ENCODE results near the gene MYH11.
A peak's percentile ranks its signal among the peaks of the same experiment; 100 is the strongest.

MYH11 gene

DNA sequence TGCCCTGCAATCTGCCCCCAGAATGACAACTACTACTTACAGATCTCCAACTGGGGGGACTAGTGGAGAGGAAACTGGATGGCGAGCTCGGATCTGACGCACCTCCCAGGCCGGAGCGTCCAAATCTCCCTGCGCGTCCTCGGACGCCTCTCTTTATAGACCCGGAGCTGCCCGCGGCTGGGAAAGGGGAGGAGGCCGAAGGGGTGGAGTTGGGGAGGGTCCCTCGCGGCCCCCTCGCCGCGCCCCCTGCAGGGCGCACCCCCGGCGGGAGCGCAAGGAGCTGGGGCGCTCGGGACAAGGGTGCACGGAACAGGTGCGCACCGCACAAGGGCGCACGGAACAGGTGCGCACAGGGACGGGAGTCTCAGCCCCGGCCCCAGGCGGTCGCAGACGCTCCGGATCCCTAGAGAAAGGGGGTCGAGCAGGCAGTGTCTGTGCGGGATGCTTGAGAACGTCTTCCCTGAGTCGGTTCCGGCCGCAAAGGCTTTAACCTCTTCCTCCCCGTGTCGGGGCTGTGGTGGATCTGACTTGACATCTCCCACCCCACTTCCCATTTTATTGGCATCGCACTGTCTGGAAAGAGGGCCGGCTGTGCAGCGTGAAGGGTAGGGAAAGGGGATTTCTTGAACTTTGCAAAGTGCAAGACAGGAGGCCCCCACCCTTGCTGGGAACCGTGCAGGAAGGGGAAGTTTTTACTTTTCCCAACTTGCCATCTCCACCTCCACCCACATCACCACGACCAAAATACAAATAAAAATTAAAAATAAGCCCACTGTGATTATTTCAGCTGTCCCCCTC, at the start of gene MYH11:
Gene MYH11 (minus strand): TSS at position 128 of the 798 bp plus-strand sequence. CDS start 18,776 bp downstream, outside the sequence.
- no peak for DNase-seq

DNA sequence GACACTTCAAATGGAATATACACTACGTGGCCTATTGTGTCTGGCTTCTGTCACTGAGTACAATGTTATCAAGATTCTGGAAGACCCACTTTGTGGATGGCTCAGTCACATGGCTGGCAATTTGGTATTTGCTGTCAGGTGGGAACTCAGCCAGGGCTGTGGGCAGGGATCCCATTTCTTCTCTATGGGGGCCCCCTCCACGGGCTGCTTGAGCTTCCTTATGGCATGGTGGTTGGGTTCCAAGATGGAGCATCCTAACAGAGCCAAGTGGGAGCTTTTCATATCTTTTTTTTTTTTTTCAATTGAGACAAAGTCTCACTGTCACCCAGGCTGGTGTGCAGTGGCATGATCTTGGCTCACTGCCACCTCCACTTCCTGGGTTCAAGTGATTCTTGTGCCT, 49.6 kb upstream of the MYH11 start:
- no peak for DNase-seq

DNA sequence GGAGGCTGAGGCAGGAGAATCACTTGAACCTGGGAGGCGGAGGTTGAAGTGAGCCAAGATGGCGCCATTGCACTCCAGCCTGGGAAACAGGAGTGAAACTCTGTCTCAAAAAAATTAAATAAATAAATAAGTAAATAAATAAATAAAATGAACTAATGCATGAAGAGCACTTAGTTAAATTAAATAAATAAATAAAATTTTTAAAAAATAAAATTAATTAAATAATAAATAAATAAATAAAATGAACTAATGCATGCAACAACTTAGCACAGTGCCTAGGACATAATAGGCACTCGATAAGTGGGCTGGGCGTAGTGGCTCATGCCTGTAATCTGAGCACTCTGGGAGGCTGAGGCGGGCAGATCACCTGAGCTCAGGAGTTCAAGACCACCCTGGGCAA, 47.1 kb upstream of the MYH11 start:
- DNase-seq = no peak

DNA sequence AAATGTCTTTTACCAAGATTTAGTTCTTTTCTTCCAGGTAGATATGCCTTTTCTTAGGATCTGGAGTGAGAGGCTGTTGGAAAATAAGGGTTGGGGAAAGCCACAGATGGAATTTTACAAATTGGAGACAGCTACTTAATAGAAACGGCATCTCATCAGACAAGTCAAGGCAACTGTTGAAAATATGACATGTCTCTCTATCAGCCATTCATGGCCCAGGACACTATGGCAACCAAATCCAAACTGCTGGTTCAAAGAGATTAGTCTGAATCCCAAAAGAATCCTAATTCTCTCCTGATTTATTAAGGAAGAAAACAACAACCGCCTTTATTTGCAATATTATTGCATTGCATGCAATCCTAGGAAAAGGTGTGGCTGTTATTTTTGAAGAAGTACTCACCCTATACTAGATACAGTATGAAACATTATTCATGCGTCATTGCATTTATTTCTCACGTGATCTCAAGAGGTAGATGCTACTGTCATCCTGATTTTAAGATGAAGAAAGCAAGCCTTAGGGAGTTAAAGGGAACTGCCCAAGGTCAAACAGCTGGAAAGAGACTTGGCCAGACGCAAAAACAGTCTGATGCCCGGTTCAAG, 44.2 kb upstream of the MYH11 start:
- no peak for DNase-seq

DNA sequence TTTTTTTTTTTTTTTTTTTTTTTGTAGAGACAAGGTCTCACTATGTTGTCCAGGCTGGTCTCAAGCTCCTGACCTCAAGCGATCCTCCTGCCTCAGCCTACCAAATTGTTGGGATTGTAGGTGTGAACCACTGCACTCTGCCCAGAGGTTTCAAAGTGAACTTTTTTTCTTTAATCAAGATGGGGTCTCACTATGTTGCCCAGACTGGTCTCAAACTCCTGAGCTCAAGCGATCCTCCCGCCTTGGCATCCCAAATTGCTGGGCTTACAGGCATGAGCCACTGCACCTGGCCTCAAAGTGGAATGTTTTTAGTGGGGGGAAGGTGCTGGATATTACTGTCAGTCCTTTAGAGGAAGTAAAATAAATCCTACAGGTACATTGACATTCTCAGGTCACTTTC, 43.5 kb upstream of the MYH11 start:
- no peak for DNase-seq

DNA sequence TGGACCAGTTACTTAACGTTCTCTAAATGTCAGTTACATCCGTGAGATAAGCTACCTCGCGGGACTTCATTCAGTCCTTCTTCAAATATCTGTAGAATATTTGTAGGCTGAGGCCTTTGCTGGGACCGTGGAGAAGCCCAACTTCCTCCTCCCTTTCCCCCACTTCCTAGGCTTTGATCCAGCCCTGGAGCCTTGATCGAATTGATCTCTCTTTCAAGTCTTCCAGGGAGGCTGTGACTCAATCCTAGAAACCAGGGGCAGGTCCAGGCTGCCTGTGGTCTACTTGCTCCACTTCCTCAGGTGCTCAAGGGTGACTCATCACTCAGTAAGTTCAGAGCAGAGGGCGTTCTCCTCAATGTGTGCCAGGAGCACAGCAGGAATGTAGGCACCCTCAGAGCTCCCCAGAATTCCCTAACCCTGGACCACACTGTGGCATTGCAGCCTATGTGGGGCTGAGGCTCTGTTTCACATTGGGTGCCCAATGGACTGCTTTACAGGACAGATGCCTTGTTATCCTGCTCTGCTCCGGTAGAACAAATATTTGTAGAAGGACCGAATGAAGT, 42.8 kb upstream of the MYH11 start:
- no peak for DNase-seq

DNA sequence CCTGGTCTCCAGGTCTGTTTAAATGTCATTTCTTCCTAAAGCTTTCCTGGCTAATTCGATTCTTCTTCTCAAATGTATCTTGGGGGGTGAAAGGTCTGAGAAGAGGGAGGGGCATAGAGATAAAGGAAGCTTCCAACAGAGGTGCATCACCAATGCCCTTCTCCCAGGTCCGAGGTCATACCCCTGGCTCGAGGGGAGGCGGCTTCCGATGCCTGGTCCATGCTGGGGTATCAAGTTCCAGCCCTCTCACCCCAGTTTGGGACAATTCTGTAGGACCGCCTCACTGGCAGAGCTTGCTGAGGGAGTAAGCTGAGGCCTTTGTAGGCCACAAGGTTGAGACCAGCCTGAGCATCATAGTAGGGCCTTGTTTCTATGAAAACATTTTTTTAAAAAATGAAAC, 41.8 kb upstream of the MYH11 start:
- no peak for DNase-seq

DNA sequence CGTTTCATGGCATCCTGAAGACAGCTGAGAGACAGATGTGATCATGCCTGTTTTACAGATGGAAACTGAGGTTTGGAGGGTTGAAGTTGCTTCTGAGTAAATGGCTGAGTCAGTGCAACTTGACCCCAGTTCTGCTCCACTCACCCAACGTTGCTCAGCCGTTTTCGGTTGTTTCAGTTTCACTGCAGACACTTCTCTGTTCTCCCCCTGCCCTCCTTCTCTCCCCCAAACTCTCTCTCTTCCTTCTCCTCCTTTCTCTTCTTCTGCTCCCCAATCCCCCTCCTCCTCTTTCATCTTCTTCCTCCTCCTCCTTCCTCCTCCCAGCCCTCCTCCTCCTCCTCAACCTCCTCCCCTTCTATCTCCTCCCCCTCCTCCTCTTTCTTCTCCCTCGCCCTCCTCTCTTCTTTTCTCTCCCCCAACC, 41.0 kb upstream of the MYH11 start:
- DNase-seq = no peak

DNA sequence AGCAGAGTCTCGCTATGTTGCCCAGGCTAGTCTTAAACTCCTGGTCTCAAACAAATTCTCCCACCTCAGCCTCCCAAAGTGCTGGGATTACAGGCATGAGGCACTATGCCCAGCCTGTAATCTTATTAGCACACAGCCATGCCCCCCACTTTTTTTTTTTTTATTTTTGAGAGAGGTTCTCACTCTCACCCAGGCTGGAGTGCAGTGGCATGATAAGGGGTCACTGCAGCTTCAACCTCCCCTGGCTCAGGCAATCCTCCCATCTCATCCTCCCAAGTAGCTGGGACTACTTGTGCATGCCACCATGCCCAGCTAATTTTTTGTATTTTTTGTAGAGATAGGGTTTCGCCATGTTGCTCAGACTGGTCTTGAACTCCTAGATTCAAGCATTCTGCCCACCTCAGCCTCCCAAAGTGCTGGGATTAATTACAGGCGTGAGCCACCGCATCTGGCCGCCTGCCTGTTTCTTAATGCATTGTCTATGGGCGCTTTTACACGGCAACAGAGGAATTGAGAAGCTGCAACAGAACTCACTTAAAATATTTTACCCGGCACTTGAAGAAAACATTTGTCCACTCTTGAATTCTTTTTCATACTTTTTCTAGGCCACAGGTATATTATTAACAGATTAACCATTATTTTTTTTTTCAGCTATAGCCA, 40.4 kb upstream of the MYH11 start:
- no peak for DNase-seq

DNA sequence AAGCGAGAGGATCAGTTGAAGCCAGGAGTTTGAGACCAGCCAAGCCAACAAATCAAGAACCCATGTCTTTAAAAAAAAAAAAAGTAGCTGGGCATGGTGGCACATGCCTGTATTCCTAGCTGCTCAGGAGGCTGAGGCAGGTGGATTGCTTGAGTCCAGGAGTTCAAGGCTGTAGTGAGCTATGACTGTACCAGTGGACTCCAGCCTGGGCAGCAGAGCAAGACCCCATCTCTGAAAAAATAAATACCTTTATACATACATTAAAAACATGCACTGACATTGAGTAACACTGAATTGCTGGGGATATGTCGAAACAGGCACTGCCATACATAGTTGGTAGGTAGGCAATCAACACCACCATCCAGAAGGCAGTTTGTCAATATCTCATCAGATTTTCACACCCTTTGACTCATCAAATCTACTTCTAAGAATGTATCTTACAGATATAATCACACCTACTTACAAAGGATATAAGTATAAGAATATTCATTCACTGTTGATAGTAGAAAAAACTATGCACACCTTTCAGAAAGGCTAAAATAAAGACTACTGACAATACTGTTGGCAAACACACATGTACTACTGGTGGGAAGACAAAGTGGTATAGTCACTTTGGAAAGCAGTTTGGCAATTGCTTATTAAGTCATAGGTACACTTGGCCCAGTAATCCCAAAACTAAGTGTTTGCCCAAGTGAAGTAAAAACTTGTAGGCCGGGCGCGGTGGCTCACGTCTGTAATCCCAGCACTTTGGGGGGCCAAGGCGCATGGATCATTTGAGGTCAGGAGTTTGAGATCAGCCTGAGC, 37.9 kb upstream of the MYH11 start:
- no peak for DNase-seq

DNA sequence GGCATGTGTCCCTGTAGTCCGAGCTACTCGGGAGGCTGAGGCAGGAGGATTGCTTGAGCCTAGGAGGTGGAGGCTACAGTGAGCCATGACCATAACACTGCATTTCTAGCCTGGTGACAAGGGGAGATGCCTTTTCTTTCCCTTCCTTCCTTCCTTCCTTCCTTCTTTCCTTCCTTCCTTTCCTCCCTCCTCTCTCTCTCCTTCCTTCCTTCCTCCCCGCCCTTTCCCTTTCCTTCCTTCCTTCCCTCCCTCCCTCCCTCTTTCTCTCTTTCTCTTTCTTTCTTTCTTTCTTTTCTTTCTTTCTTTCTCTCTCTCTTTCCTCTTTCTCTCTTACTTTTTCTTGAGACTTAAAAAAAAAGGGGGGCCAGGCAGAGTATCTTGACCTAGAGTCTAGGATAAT, 34.7 kb upstream of the MYH11 start:
- no peak for DNase-seq

DNA sequence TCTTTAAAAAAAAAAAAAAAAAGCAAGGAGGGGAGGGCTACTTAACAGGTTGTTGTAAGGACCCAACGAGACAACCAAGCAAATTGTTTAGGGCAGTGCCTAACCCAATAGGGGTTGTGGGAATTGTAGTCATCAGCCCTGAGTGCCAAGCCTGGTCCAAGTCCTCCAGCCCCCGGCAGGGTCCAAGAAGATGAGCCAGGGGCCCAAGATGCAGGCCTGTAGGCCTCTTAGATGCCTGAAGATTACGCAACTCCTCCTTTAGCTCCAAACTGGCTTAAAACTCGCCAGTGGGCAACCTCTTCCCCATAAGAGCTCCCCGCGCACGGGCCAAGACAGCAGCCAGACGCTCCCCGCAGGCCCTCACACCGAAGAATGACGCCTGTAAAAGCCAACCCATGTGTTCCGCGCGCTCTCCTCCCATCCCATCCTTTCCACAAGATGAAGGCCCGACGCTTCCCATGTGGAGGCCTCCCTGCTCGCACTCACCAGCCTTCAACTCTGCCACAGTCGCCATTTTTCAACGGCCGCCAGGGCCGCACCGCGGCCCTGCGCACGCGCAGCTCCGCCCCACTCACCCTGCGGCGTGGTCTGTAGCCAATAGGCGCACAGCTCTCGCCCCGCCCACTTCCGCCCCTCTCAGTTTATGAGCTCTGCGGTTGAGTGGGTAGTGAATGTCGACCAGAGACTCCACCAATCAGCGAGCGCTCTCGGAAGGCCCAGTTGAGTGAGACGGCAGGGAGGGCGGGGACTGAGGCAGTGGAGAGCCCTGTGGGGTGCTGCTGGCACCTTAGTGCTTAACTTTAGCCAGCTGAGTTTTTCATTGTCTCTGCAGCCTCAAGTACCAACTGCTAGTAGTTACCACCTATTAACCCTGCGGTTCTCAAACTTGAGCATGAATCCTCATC, 31.5 kb upstream of the MYH11 start, which contains the start of gene CEP20:
Gene CEP20 (minus strand): TSS at position 532 of the 905 bp plus-strand sequence. CDS start 18 bp downstream, at position 514.
- peak; percentile 95 for DNase-seq

DNA sequence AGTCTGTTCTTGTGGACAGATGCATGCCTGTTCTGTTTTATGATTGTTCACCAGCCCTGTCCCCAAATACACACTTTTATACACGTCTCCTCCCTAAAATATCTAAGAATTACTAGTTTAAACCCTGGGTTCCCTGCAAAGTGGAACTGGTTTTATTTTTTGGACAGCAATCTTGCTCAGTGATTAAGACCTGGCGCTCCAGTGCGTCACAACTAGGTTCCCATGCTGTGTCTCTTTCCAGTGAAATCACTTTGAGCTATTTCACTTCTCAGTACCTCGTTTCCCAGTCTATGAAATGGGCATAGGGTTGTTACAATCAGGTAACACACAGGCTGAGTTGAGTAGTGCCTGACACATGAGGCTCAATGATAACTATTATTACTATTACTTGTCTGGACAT, 30.5 kb upstream of the MYH11 start:
- no peak for DNase-seq

DNA sequence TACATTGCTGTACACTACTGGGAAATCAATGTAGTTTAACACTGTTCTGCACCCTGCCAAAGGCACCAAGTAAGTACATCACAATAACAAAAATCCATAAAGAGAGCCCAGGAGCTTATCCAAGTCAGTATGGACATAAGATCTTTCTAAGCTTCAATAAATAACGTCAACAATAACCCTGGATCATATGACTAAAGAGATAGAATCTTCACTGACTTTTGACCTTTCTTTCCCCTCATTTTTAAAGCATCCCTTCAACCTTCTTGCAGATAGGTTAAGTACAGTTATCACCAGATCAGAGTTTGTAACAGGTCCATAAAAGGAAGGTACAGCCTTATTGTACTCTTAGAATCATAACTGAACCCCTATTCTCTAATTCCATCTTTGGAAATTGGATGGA, 29.2 kb upstream of the MYH11 start:
- DNase-seq = no peak

DNA sequence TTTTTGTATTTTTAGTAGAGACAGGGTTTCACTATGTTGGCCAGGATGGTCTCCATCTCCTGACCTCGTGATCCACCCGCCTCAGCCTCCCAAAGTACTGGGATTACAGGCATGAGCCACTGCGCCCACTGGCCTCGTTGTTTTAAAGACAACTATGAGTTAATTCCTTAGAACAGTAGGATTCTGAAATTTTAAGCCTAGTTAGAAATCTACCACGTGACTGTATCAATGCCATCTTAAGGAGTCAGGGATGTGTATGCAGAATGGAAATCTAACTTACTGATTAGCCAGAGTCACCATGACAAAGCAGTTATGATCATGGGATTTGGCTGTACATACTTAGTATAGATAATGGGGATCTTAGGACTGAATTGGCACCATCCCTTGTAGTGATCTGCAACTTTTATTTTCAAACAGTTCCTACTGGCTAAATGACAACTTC, 28.8 kb upstream of the MYH11 start:
- no peak for DNase-seq

DNA sequence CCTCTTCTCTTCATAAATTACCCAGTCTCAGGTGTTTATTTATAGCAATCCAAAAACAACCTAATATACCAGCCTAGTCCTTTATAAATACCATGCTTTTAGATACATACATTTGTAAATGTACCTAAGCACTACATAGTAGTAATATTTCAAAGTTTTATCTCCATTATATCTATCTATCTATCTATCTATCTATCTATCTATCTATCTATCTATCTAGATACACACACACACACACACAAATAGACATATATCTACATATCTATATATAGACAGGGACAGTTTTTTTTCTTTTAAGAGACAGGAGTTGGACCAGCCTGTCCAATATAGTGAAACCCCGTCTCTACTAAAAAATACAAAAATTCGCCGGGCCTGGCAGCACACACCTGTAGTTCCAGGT, 25.7 kb upstream of the MYH11 start:
- DNase-seq = no peak

DNA sequence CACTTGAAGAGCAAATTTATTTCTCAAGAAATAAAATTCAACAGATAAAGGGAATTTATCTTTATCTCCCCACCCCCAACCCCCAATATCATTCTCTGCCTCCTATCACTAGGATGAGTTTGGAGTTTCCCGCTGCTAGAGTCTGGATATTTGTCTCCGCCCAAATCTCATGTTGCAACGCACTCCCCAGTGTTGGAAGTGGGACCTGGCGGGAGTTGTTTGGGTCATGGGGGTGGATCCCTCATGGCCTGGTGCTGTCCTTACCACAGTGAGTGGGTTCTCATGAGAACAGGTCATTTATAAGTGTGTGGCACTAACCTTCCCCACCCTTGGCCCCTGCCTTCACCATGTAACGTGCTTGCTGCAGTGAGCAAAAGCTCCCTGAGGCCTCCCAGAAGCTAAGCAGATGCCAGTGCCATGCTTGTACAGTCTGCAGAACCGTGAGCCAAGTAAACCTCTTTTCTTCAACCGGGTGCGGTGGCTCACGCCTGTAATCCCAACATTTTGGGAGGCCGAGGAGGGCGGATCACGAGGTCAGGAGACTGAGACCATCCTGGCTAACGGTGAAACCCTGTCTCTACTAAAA, 25.1 kb upstream of the MYH11 start:
- no peak for DNase-seq

DNA sequence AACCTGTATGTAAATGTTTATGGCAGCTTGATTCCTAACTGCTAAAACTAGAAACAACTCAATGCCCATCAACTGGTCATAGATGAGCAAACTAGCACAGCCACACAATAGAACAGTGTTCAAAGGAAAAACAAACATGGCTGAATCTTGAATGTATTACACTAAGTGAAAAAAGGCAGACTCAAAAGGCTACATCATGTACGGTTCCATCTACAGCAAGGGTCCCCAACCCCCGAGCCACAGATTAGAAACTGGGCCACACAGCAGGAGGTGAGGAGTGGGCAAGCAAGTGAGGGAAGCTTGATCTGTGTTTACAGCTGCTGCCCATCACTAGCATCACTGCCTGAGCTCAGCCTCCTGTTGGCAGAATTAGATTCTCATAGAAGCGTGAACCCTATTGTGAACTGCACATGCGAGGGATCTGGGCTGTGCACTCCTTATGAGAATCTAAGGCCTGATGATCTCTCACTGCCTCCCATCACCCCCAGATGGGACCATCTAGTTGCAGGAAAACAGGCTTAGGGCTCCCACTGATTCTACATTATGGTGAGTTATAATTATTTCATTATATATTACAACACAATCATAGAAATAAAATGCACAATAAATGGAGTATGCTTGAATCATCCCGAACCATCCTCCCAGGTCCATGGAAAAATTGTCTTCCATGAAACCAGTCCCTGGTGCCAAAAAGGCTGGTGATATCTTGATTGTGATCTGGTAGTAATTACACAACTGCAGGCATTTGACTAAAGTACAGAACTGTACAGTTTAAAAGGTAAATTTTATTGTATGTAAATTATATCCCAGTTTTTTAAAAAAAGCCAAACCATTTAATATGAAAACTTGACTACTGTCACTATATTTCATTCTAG, 23.8 kb upstream of the MYH11 start:
- no peak for DNase-seq

DNA sequence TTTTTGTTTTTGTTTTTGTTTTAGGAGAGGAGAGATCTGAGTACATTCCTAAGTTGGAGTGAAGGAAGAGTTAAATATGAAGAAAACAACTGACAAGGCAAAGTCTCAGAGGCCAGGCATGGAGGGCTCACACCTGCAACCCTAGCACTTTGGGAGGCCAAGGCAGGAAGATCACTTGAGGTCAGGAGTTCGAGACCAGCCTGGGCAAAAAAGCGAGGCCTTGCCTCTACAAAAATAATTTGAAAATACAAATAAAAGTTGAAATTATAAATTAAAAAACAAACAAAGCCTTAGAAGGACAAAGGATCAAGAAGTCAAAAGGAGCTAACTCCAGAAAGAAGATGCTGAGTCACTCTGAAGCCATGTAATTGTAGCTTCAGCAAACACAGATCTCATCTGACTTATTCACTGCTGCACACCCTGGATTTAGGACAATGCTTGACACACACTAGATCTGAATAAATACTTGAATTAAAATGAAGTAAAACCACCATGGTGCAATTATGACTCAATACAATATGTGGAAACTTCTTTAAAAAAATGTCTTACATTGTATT, 22.5 kb upstream of the MYH11 start:
- no peak for DNase-seq

DNA sequence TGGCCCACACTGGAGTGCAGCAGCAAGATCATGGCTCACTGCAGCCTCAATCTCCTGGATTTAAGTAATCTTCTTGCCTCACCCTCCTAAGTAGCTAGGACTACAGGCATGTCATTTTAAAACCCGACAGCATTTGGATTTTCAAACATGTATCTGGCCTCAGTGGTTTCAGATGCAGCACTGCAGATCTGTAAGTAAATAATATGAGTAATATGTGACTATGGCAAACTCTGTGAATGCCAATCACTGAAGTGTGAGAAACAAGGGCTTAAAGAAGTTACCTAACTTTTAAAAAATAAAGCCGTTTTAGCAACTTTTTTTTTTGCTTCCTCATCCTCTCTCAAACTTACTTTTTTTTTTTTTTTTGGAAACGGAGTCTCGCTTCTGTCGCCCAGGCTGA, 19.7 kb upstream of the MYH11 start:
- no peak for DNase-seq
